ENCODE results near the gene ITGB3.

Gene ITGB3

DNA sequence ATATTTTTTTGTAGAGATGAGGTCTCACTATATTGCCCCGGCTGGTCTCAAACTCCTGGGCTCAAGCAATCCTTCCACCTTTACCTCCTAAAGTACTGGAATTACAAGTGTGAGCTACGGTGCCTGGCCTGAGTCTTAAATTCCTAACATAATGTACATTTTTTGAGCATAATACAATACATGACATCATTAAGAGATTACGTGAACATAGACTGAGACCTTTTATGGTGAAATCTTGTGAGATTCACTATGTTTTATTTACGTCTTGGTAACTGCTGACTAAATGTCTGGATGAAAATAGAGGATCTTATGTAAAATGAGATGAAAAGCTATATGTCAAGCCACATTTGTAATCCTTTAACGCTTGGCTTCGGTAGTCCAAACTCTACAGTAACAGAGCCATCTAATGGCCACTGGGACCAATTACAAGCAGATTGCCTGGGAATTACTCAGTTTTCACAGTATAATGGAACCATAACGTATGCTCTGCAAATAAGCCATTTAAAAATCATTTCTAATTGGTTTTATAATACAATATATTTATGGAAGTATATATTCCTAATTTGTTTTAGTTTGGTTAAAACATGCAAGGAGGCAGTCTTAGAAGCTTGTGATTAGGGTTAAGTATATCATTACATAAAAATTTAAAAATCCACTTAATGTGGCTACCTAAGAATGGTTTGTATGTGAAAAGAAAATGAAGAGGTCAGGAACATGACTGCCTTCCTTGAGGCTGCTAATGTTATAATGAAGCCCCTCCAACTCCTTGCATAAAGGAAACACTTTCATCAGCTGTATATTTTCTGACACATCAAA lies 62.0 kb downstream of the ITGB3 start:
- no peak overlapping the region for H3K14ac ChIP-seq (ENCODE audit: low read length)
- H3K27me3 ChIP-seq (ENCODE audit: insufficient read depth, low read length) = no peaks in the 10 kb centered on the region
- H2BK12ac ChIP-seq (ENCODE audit: low read length) = no peak overlapping the region
- no peak overlapping the region for H2AK5ac ChIP-seq (ENCODE audit: low read length)
- H2AFZ ChIP-seq (ENCODE audit: insufficient read depth, low read length, poor library complexity) = no peak overlapping the region
- H3K4me3 ChIP-seq (ENCODE audit: low read depth, low read length) = no peak overlapping the region
- no CpG with 5 or more reads among the region's 7 CpGs for WGBS (ENCODE audit: extremely low coverage, insufficient coverage, insufficient read length)
- no peaks in the 10 kb centered on the region for H3K79me1 ChIP-seq (ENCODE audit: low read length)
- no peaks in the 10 kb centered on the region for H3K9me3 ChIP-seq (ENCODE audit: insufficient read depth, low read depth, low read length)
- H3K4ac ChIP-seq (ENCODE audit: low read depth, low read length) = no peak overlapping the region
- no peak overlapping the region for H4K91ac ChIP-seq (ENCODE audit: low read depth, low read length)
- no peak overlapping the region for H3K18ac ChIP-seq (ENCODE audit: low read length)
- no peaks in the 10 kb centered on the region for H3K79me2 ChIP-seq (ENCODE audit: control insufficient read depth, insufficient read depth, low read length, poor library complexity)
- H2BK5ac ChIP-seq (ENCODE audit: low read depth, low read length, poor library complexity) = no peak overlapping the region
- H3K4me2 ChIP-seq (ENCODE audit: low read length) = no peak overlapping the region
- no peak overlapping the region for H3K9ac ChIP-seq (ENCODE audit: low read length)
- DNase-seq = peak; percentile 66 to 88
- H3K27ac ChIP-seq (ENCODE audit: low read depth, low read length) = no peak overlapping the region
- no peak overlapping the region for H3K23ac ChIP-seq (ENCODE audit: low read length)
- H4K12ac ChIP-seq (ENCODE audit: low read depth, low read length) = no peak overlapping the region
- H4K8ac ChIP-seq (ENCODE audit: low read depth, low read length) = no peak overlapping the region
- H3K36me3 ChIP-seq (ENCODE audit: control insufficient read depth in 1 of 2, insufficient read depth in 2 of 2, low read length in 2 of 2) = no peaks in the 10 kb centered on the region
- peaks cover under 1 to 2% of the 10 kb centered on the region in 2 experiments for H3K4me1 ChIP-seq (ENCODE audit: control insufficient read depth in 1 of 2, insufficient read depth in 2 of 2, low read length in 2 of 2)
- no peak overlapping the region for H2BK120ac ChIP-seq (ENCODE audit: insufficient read depth, low read length, poor library complexity)

DNA sequence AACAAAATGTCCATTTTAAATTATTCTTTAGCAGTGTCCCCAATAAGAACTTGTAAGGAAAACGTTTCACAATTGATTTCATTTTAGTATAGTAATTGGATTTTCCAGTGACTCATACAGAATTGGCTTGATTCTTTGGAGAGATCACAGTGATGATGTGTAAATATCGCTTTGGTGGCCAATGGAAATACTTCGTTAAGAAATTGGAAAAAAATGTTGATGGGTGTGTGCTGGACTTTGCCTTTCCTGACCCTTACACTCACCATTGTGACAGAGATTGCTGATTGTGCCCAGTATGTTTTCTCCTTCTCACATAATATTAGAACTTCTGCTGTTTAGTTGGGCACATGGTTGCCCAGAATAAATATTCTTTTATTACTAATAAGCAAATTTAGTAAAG lies 62.7 kb downstream of the ITGB3 start:
- Histone ChIP-seq H3K9ac (ENCODE audit: low read length) (no peak overlapping the region), H3K4ac (ENCODE audit: low read depth, low read length) (no peak overlapping the region), H2BK12ac (ENCODE audit: low read length) (no peak overlapping the region), H2AFZ (ENCODE audit: insufficient read depth, low read length, poor library complexity) (no peak overlapping the region), H3K14ac (ENCODE audit: low read length) (no peak overlapping the region), H4K8ac (ENCODE audit: low read depth, low read length) (no peak overlapping the region), H3K4me1 (ENCODE audit: control insufficient read depth in 1 of 2, insufficient read depth in 2 of 2, low read length in 2 of 2) (peaks cover 0 to 2% of the 10 kb centered on the region in 2 experiments), H2AK5ac (ENCODE audit: low read length) (no peak overlapping the region), H2BK120ac (ENCODE audit: insufficient read depth, low read length, poor library complexity) (no peak overlapping the region), H4K91ac (ENCODE audit: low read depth, low read length) (no peak overlapping the region), H3K79me2 (ENCODE audit: control insufficient read depth, insufficient read depth, low read length, poor library complexity) (no peaks in the 10 kb centered on the region), H3K23ac (ENCODE audit: low read length) (no peak overlapping the region), H3K18ac (ENCODE audit: low read length) (no peak overlapping the region), H3K27ac (ENCODE audit: low read depth, low read length) (no peak overlapping the region), H3K79me1 (ENCODE audit: low read length) (no peaks in the 10 kb centered on the region), H3K4me3 (ENCODE audit: low read depth, low read length) (no peak overlapping the region), H3K9me3 (ENCODE audit: insufficient read depth, low read depth, low read length) (no peaks in the 10 kb centered on the region), H4K12ac (ENCODE audit: low read depth, low read length) (no peak overlapping the region), H3K4me2 (ENCODE audit: low read length) (no peak overlapping the region), H2BK5ac (ENCODE audit: low read depth, low read length, poor library complexity) (no peak overlapping the region), H3K27me3 (ENCODE audit: insufficient read depth, low read length) (no peaks in the 10 kb centered on the region), H3K36me3 (ENCODE audit: control insufficient read depth in 1 of 2, insufficient read depth in 2 of 2, low read length in 2 of 2) (no peaks in the 10 kb centered on the region)
- no CpG with 5 or more reads among the region's 3 CpGs for WGBS (ENCODE audit: extremely low coverage, insufficient coverage, insufficient read length)
- peak in 1 of 2 donors; percentile 37 for DNase-seq

DNA sequence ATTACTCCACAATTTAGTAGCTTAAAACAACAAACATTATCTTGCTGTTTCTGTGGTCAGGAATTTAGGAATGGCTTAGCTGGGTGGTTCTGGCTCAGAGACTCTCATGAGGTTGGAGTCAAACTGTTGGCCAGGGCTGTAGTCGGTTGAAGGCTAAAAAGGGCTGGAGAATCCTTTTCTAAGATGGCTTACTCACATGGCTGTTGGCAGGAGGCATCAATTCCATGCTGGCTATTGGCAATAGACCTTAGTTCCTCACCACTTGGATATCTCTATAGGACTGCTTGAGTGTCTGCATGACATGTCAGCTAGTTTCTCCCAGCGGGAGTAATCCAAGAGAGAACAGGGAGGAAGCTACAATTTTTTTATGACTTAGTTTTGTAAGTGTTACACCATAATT lies 63.5 kb downstream of the ITGB3 start:
- no peak overlapping the region for H4K8ac ChIP-seq (ENCODE audit: low read depth, low read length)
- no peaks in the 10 kb centered on the region for H3K9me3 ChIP-seq (ENCODE audit: insufficient read depth, low read depth, low read length)
- H3K14ac ChIP-seq (ENCODE audit: low read length) = no peak overlapping the region
- no peaks in the 10 kb centered on the region for H3K79me1 ChIP-seq (ENCODE audit: low read length)
- no peak overlapping the region for H4K12ac ChIP-seq (ENCODE audit: low read depth, low read length)
- H2BK5ac ChIP-seq (ENCODE audit: low read depth, low read length, poor library complexity) = no peak overlapping the region
- H4K91ac ChIP-seq (ENCODE audit: low read depth, low read length) = no peak overlapping the region
- H3K23ac ChIP-seq (ENCODE audit: low read length) = no peak overlapping the region
- no peak overlapping the region for H2AFZ ChIP-seq (ENCODE audit: insufficient read depth, low read length, poor library complexity)
- H3K36me3 ChIP-seq (ENCODE audit: control insufficient read depth in 1 of 2, insufficient read depth in 2 of 2, low read length in 2 of 2) = no peaks in the 10 kb centered on the region
- no peak overlapping the region for H3K9ac ChIP-seq (ENCODE audit: low read length)
- H2BK12ac ChIP-seq (ENCODE audit: low read length) = peak overlapping the region; percentile 30
- H3K27me3 ChIP-seq (ENCODE audit: insufficient read depth, low read length) = no peaks in the 10 kb centered on the region
- no peak overlapping the region for H3K27ac ChIP-seq (ENCODE audit: low read depth, low read length)
- H2BK120ac ChIP-seq (ENCODE audit: insufficient read depth, low read length, poor library complexity) = peak overlapping the region; percentile 11
- DNase-seq = no peak
- no CpG with 5 or more reads among the region's 2 CpGs for WGBS (ENCODE audit: extremely low coverage, insufficient coverage, insufficient read length)
- H3K18ac ChIP-seq (ENCODE audit: low read length) = no peak overlapping the region
- H3K4me2 ChIP-seq (ENCODE audit: low read length) = no peak overlapping the region
- peaks cover 0 to 2% of the 10 kb centered on the region in 2 experiments for H3K4me1 ChIP-seq (ENCODE audit: control insufficient read depth in 1 of 2, insufficient read depth in 2 of 2, low read length in 2 of 2)
- H3K4me3 ChIP-seq (ENCODE audit: low read depth, low read length) = no peak overlapping the region
- no peaks in the 10 kb centered on the region for H3K79me2 ChIP-seq (ENCODE audit: control insufficient read depth, insufficient read depth, low read length, poor library complexity)
- H3K4ac ChIP-seq (ENCODE audit: low read depth, low read length) = no peak overlapping the region
- no peak overlapping the region for H2AK5ac ChIP-seq (ENCODE audit: low read length)

DNA sequence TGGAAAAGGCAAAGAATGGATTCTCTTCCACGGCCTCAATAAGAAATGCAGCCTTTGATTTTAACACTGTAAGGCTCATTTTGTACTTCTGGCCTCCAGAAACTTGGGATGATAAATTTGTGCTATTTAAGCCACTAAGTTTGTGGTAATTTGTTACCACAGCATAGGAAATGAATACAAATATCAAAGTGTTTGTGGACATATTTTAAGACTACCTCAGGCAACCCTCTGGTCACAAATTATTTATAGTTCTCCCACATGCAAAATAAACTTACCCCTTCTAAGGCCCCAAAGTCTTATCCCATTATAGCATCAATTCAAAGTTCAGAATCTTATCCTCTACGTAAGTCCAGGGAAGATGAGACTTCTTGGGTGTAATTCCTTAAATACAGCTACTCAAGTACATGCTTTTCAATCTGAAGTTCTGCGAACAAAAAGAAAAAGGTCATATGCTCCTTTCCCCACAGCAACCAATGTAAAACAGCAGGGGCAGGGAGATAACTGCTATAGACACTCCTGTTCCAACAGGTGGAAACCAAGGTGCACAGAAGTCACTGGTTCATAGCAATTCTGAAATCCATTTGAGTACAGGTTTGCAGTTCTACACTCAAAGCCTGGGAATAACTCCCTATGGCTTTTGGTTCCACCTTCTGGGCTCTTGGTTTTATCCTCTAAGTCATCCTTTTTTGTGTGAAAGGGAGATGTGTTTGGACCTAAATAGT lies 64.7 kb downstream of the ITGB3 start:
- no peak overlapping the region for H2BK12ac ChIP-seq (ENCODE audit: low read length)
- H3K9ac ChIP-seq (ENCODE audit: low read length) = no peak overlapping the region
- H3K79me2 ChIP-seq (ENCODE audit: control insufficient read depth, insufficient read depth, low read length, poor library complexity) = peaks cover under 1% of the 10 kb centered on the region
- no peak overlapping the region for H4K12ac ChIP-seq (ENCODE audit: low read depth, low read length)
- H3K14ac ChIP-seq (ENCODE audit: low read length) = no peak overlapping the region
- no peak overlapping the region for H3K4me2 ChIP-seq (ENCODE audit: low read length)
- H3K4me3 ChIP-seq (ENCODE audit: low read depth, low read length) = no peak overlapping the region
- H2BK5ac ChIP-seq (ENCODE audit: low read depth, low read length, poor library complexity) = no peak overlapping the region
- H3K36me3 ChIP-seq (ENCODE audit: control insufficient read depth in 1 of 2, insufficient read depth in 2 of 2, low read length in 2 of 2) = no peaks in the 10 kb centered on the region
- no peak overlapping the region for H2BK120ac ChIP-seq (ENCODE audit: insufficient read depth, low read length, poor library complexity)
- H3K4ac ChIP-seq (ENCODE audit: low read depth, low read length) = no peak overlapping the region
- no peaks in the 10 kb centered on the region for H3K9me3 ChIP-seq (ENCODE audit: insufficient read depth, low read depth, low read length)
- no peak for DNase-seq
- H3K23ac ChIP-seq (ENCODE audit: low read length) = no peak overlapping the region
- H3K4me1 ChIP-seq (ENCODE audit: control insufficient read depth in 1 of 2, insufficient read depth in 2 of 2, low read length in 2 of 2) = peaks cover 0 to 2% of the 10 kb centered on the region in 2 experiments
- WGBS (ENCODE audit: extremely low coverage, insufficient coverage, insufficient read length) = no CpG with 5 or more reads among the region's 3 CpGs
- no peak overlapping the region for H3K18ac ChIP-seq (ENCODE audit: low read length)
- H3K79me1 ChIP-seq (ENCODE audit: low read length) = peaks cover under 1% of the 10 kb centered on the region
- no peaks in the 10 kb centered on the region for H3K27me3 ChIP-seq (ENCODE audit: insufficient read depth, low read length)
- no peak overlapping the region for H4K91ac ChIP-seq (ENCODE audit: low read depth, low read length)
- H2AK5ac ChIP-seq (ENCODE audit: low read length) = no peak overlapping the region
- no peak overlapping the region for H3K27ac ChIP-seq (ENCODE audit: low read depth, low read length)
- no peak overlapping the region for H4K8ac ChIP-seq (ENCODE audit: low read depth, low read length)
- no peak overlapping the region for H2AFZ ChIP-seq (ENCODE audit: insufficient read depth, low read length, poor library complexity)
